Stimulated activated CD4-positive, alpha-beta T cell treated with anti-CD3 and anti-CD28 coated beads, TNF-alpha, amount 100 ng/mL, for 4 hours (primary cell): ENCODE results near the gene POU2AF1.
"Not testable (repeated sequence)": the region's sequence is repeated elsewhere in the genome, so short reads cannot be mapped to it uniquely, and the experiment has no call there.

Source experiments
- DNase-seq, 3 experiments: peaks; one replicate each; pipeline ENCODE4 v3.0.0-alpha.2; 2020; ENCODE audit warnings: low read depth in 3 of 3

POU2AF1 gene

DNA sequence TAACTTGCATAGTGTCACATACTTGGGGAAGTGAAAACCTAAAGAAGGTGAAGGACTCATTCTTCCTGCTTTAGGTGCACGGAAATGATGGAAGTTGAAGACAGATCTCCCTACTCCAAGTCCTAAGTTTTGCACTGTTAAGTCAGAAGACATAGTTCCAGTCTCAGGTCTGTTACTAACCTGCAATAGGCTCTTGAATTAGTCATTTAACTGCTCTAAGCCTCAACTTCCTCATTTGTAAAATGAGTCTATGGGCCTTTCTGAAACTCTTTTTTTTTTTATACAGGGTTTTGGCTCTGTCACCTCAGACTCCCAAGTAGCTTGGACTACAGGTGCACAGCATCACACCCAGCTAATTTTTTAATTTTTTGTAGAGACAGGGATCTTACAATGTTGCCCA, 30.8 kb upstream of the POU2AF1 start:
- no peak for DNase-seq

DNA sequence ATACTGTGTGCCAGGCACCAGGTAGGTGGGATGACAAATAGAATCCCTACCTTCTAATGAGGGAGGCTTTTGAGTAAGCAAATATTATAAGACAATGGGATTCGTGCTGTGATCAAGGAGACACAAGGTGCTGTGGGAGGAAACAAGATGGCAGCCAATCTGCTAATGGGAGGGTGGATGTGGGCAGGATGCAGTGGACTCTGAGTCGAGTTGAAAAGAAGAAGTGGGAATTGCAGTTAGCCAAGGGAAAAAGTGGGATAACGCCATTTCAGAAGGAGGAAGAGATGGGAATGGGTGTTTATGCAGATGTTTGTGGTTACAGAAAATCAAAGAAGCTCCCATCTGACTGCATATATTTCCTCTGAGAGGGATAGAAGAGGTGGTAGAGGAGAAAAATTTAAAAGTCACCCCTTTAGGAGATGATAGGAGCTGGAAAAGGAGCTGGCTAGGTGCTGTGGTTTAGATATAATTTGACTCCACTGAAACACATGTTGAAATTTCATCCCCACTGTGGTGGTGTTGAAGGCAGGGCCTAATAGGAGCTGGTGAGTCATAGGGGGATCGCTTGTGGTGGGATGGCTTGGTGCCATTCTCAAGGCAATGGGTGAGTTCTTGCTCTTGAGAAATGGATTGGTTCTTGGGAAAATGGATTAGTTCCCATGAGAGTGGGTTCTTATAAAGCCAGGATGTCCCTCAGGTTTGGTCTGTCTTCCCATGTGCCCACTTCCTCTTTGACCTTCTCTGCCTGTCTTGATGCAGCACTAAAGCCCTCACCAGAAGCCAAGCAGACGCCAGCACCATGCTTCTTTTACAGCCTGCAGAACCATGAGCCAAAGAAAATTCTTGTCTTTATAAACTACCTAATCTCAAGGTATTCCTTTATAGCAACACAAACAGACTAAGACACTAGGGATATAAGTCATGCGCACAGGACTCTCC, 30.0 kb upstream of the POU2AF1 start:
- DNase-seq = no peak

DNA sequence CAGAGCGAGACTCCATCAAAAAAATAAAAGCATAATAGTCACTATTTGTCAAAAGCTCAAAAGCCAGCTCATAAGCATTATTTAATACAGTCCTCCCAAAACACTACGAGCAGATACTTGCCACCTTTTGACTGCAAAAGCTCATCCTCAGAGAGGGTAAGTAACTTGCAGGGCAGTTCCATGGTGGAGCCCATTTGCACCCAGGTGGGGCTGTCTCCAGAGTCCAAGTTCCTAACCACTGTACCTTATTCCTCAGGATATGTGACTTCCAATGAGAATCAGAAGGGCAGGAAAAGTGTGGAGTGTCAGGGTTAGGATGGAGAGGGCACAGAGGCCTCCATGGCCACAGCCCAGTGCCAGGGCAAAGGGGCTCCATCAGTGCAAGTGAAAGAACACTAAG, 28.6 kb upstream of the POU2AF1 start:
- no peak for DNase-seq

DNA sequence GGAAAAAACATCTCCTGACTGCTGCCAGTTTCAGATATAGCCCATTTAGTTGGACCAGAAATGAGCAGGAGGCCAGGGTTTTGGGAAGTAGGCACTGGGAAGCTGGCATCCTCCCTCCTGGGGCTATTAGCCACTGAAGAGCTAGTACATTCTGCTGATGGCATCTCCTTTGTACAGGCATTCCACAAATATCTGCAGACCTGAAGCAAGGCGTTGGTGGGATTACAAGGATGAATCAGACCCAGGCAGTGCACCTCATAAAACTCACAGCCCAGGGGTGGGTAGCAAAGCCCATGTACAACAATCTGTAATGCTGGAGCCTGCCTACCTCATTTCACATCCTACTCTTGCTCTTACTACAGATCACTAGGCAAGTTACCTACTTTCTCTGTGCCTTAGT, 27.5 kb upstream of the POU2AF1 start:
- no peak for DNase-seq

DNA sequence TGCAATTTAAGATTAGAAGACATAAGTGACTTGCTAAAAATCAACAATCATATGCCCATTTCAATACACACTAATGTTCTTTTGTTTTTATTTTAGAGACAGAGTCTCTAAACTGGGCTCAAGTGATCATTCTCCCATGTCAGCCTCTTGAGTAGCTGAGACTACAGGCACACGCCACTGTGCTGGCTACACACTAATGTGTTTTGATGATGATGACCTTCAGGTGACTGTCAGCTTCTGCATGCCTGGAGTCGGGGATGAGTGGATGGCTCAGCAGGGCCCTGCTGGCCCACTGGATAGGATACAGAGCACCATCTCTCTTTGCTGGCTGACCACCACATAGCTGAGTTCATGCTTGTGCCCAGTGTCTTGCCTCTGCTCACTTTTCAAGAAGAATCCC, 27.0 kb upstream of the POU2AF1 start:
- no peak for DNase-seq

DNA sequence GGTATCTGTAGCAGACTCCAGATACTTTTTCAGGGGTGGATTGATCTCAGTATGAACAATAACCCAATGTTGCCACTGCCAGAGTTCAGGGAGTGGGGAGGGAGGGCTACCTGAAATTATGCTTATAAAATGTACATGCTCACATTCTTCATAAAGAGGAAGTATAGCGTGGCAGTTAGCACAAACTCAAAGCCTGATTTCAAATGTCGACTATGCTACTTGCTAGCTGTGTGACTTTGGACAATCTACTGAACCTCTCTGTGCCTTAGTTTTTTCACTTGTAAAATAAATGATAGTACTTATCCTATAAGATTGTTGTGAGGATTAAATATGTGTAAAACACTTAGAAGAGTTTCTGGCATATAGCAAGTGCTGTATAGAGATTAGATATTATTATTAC, 26.5 kb upstream of the POU2AF1 start:
- DNase-seq = no peak

DNA sequence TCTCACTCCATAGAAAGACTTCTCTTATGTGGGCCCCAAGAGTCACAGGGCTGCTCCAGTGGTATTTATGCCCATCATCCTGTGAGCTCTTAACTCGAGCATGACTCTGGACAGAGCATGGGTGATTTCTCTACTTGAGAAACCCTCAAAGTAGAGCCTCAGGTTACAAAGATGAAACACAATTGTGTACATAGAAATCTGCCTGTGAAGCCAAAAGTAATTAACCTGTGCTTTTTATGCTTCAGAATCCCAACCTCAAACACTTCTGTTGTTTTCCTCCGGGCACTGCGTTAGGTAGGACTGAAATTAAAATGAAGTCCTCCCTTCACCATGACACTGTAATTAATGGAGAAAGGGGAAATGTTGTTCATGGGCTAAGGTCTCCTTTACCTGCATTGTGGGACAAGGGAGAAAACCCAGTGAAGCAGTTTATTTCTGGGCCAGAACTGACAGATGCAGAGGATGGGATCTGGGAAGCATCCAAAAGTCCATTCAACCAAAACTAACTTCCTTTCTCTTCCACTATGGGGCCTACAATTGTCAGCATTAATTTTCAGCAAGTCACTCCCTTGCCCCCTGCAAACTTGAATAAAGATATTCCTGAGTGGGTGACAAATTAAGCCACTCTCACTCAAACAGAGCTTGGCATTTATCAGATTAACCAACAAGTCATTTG, 24.1 kb upstream of the POU2AF1 start:
- DNase-seq = no peak

DNA sequence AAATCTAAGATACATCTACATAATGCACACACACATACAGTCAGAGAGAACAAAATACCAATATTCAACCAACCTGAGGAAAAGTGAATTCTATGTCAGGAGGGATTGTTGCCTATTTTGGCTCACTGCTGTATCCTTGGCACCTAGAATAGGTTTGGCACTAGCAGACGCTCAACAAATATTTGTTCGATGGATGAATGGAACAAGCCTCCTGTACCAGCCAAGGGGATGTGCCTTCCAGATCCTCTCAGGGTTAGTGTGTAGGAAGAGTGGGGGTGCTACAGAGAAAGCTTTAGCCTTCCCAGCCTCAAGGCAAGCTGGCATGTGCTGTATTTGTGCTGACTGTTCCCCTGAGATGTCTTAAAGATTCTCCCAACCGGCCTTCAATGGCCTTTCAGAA, 23.3 kb upstream of the POU2AF1 start:
- DNase-seq = no peak

DNA sequence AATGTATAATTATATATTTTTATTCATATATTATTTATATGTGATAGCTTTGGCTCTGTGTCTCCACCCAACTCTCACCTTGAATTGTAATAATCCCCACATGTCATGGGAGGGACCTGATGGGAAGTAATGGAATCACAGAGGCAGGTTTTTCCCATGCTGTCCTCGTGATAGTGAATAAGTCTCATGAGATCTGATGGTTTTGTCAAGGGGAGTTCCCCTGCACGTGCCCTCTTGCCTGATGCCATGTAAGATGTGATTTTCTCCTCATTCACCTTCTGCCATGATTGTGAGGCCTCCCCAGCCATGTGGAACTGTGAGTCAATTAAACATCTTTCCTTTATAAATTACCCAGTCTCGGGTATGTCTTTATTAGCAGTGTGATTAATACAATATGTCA, 22.9 kb upstream of the POU2AF1 start:
- DNase-seq = not testable (repeated sequence)

DNA sequence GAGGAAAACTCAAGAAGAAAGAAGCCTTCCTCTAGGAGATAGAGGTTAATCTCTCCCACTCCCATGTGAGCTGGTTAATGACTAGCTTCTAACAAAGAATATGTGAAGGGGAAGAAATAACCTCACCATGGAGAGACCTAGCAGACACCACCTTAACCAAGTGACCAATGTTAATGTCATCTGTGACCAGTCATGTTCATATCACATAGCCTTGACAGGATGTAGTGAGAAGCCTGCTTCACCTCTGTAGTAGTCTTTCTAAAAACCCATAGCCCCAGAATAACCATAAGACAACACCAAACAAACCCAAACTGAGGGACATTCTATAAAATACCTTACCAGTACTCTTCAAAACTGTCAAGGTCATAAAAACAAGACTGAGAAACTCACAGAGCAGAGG, 21.5 kb upstream of the POU2AF1 start:
- DNase-seq = no peak

DNA sequence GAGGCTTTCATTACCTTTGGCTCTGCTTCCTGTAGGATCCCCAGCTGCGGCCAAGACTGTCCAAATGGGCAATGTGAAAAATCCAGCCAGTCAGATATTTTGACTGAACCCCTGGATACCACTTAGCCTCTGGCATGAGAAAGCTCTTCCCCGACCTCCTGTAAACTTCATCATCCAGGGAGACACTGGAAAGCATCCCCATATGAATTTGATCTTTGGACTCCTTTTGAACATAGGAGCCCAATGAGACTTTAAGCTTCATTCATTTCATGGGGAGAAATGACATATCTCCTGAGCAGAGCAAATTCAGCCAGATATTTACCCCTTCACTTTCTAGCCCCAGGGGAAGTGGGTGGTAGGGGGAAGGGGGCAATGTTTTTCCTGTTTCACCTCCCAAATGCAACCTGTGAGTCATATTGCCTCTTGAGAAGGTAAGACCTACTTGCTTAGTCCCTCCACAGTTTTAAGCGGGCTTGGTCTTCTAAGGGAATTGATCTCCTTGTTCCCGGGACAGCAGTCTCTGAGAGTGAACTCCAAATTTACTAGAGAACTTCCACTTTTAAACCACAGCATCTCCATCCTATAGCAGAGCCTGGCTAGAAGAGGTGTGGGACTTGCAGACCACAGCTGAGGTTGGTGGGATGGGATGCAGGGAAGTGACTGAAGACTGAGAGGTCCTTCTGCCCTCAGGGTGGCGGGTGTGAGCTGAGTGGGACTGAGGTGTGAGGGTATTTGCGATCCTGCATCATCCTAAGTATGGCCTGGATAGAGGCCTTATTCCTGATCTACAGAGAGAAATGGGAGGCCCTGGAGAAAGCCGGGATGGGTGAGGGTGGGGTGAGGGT, 20.3 kb upstream of the POU2AF1 start:
- no peak for DNase-seq

DNA sequence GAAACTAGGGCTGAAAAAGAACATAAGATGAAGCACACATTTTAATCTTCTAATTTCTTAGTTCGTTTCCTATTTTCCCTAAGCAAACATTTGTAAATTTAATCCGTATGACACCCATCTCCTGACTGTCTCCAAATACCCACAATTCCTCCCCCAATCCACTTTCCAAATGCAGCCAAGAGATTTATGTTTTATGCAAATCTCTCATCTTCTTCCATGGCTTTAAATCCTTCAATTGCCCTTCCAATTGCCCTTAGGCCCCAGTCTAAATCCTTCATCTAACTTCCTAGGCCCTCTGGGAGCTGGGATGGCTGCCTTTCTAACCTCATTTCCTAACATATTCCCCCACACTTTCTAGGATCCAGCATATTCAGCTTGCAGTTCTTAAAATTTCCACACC, 18.0 kb upstream of the POU2AF1 start:
- DNase-seq = no peak

DNA sequence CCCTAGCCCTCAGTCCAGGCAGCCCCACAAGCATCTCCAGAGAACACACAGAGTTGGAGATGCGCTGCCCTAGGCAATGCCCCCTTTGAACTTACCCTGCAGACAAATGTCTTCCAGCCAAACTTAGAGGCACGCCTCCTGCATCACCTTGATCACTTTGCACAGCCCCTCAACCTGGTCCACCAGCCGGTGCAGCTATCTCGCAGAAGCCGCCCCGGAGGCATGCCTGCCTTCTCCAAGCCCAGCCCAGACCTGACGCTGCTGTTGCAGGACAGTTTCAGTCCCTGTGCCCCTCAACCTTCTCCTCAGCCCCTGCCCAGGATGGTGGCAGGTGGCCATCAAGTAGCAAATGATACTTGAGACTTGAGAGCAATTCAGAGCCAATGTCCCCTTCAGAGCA, 16.7 kb upstream of the POU2AF1 start:
- no peak for DNase-seq

DNA sequence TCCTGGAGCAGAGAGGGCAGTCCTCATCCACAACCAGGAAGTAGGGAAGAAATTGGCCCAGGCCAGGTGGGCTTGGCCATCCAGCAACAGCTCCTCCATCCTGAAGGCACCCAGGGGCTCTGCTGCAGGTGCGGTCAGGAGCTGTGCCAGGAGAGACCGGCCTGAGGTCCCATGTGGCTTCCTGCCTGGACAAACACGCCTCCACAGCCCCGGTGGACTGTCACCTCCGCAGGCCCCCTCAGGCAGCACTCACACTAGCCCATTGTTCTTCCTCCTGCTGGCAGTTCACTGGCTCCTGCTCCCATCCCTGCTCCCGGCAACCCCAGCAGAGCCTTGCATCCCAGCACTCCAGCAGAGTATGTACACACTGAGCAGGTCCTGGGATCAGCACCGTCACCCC, 16.0 kb upstream of the POU2AF1 start:
- DNase-seq = no peak

DNA sequence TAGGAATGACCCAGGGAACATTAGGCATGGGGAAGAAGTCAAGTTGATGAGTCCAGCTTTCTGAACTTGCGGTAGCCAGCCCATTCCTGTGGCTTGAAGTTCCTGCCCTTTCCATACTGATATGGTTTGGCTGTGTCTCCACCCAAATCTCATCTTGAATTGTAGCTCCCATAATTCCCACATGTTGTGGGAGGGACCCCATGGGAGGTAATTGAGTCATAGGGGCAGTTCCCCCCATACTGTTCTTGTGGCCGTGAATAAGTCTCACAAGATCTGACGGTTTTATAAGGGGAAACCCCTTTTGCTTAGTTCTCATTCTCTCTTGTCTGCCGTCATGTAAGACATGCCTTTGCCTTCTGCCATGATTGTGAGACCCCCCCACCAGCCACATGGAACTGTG, 15.1 kb upstream of the POU2AF1 start:
- DNase-seq = not testable (repeated sequence)

DNA sequence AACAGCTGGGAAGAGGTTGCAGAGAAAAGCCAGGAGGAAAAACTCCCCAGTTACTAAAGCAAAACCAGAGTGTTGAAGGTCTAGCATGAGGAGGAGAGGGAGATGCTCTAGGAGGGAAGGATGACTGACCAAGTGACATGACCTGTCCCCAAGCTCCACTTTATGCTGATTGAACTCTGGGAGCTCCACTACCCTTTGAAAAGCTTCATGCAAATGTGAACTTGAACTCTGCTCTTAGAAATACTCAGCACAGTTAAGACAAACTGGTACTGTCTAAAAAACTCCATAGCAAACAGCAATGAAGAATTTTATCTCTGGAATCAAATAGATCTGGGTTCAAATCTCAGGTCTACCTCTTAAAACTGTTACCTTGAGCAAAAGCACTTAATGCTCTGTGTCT, 14.5 kb upstream of the POU2AF1 start:
- no peak for DNase-seq

DNA sequence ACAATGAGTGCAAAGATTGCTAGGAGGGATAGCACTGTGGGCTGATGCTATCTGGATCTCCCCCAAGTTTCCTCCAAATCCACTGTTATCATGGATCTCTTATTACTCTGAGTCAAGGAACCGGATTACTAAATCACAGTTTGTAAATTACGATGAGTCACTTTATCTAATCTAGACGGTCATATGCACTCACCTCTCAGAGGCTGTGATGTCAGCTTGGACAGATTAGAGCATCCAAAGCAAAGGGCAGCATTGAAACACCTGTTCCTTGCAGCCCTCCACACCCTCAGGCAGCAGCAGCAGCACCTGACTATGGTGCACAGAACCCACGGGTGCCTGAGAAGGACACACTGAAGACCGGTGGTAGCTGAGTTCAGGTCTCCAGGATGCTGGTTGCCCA, 14.0 kb upstream of the POU2AF1 start:
- DNase-seq = no peak

DNA sequence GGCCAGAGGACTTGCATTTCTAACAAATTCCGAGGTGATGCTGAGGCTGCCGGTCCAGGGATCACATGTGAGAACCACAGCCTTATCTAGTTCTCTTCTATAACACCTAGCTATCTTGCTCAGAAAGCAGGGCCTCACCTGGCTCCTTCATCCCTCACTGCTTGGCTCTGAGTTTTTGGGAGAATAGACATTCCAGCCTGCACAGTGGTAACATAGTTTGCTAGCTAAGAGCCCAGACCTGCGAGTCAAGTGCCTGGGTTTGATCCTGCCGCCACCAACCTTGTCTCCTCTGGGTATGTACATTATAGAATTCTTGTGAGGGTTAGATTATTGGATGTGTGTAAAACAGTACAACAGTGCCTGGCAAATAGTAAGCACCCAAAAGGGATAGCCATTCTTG, 13.5 kb upstream of the POU2AF1 start:
- no peak for DNase-seq

DNA sequence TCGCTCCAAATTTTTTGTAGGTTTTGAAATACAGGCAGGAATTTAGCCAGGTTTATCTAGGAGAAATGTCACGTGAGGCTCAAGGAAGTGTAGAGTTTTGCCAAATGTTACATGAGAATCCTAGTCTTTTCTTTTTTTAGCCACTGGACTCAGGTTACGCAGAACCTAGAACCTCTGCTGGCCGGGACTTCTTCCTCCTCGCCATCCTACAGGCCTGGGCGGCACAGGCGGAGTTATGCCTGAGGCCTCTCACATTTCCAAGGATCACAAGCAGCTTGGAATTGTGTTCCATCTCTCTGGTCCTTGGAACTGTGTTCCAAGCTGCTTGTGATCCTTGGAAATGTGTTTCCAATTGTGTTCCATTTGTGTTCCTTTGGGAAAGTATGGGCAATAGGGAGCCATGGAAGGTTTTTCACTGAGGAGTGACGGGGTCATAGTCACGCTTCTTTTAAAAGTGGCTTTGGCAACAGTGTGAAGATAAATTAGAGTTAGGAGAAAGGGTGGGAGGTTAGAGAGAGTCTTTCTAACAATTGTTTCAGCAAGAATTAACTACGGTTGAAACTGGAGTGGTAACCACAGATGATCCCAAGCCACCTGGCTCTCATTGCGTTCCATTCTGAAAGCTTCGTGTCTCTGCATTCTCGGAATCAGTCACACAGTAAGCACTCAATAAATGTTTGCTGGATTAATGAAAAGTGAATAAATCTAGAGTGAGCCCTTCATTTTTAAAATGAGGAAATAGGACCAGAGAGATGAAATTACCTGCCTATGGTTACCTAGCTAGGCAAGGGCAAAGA, 12.5 kb upstream of the POU2AF1 start:
- DNase-seq = no peak

DNA sequence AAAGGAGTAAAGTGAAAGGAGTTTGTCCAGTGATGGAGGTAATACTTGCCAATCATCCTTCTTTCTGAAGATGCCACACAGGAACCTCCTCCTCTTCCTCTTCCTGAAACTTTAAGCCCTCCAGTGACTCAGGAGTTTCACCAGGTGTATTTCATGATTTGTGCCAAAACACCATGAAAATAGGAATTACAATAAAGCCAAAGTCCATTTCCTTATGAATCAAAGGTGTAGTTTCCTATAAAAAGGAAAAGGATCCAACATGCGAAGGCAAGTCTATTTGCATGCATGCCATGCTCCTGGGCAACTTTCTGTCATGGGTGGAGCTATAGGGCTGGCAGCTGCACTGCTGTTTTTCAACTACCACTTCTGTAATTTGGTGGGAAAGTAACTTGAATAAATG, 9.8 kb upstream of the POU2AF1 start:
- no peak for DNase-seq

DNA sequence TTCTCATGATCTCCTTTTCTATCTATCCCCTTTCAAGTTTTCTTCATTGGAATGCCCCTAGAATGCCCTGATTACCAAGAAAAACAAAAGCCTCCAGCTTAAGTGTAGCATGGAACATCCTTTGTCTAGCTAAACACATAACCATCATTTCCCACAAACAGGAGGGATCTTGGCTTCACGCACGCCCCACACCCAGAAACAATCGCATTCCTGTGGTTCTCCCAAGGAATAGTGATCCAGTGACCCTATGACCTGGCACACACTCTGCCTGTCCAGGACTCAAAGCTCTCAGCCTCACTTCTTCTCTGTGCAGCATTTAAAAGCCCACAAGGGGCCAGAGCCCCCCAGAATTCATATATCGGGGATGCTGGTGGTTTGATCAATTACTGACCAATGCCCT, 9.3 kb upstream of the POU2AF1 start:
- DNase-seq = no peak

DNA sequence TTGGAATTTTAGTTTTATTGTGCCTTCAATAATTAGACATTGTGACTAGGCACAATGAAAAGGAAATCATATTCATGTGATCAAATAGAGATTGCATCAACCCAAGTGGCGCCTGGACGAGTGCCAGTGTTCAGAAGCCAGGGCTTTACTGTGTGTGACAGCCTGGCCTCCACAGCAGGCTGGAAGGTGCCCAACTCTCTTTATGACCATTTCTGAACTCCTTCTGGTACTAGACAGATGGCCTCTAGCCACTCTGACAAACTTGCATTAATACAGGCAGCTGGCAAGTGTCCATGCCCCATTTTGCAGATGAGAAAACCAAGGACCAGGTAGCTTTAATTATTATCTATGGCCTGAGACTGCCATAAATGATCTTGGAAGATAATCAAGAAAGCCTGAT, 8.3 kb upstream of the POU2AF1 start:
- DNase-seq = no peak
